ENCODE results near the gene DGAT2L6.
"Not testable (repeated sequence)": the region's sequence is repeated elsewhere in the genome, so short reads cannot be mapped to it uniquely, and the experiment has no call there.

Gene DGAT2L6

GRCh38 chrX:70201732-70202131, 24.4 kb downstream of the DGAT2L6 start:
- DNase-seq, result no peak

GRCh38 chrX:70208479-70208878, 31.2 kb downstream of the DGAT2L6 start:
- no peak for DNase-seq

GRCh38 chrX:70209570-70209969, 32.3 kb downstream of the DGAT2L6 start:
- DNase-seq, result not testable (repeated sequence)

GRCh38 chrX:70219938-70220764, 42.9 kb downstream of the DGAT2L6 start:
- no peak for DNase-seq

- no peak for DNase-seq
Measured at GRCh38 chrX:70226048-70226447, 48.8 kb downstream of the DGAT2L6 start.

GRCh38 chrX:70226687-70227086, 49.4 kb downstream of the DGAT2L6 start:
- DNase-seq, result no peak

- no peak for DNase-seq
Measured at GRCh38 chrX:70231666-70232065, 54.4 kb downstream of the DGAT2L6 start.

- no peak for DNase-seq
Measured at GRCh38 chrX:70234355-70234754, 57.1 kb downstream of the DGAT2L6 start, which contains the start of gene AWAT1. Gene AWAT1, plus strand, starts transcription at chrX:70234655. Its CDS starts 41 bp downstream, at chrX:70234696.

GRCh38 chrX:70240751-70241150, 63.5 kb downstream of the DGAT2L6 start:
- no peak for DNase-seq

GRCh38 chrX:70241501-70241900, 64.2 kb downstream of the DGAT2L6 start:
- DNase-seq, result no peak

GRCh38 chrX:70243601-70244000, 66.3 kb downstream of the DGAT2L6 start:
- not testable (repeated sequence) for DNase-seq

- no peak for DNase-seq
Measured at GRCh38 chrX:70244881-70245280, 67.6 kb downstream of the DGAT2L6 start.

- DNase-seq, result no peak
Measured at GRCh38 chrX:70247252-70247651, 70.0 kb downstream of the DGAT2L6 start.

GRCh38 chrX:70252491-70252890, 75.2 kb downstream of the DGAT2L6 start:
- DNase-seq, result no peak

- DNase-seq, result no peak
Measured at GRCh38 chrX:70253377-70254062, 76.2 kb downstream of the DGAT2L6 start.

- no peak for DNase-seq
Measured at GRCh38 chrX:70254063-70254400, 76.7 kb downstream of the DGAT2L6 start.

GRCh38 chrX:70254909-70255308, 77.6 kb downstream of the DGAT2L6 start:
- no peak for DNase-seq
